Measurements from ENCODE around the gene HHATL.
A peak's percentile ranks its signal among the peaks of the same experiment; 100 is the strongest.

HHATL gene

GRCh38 chr3:42662037-42662812 lies 40.4 kb downstream of the HHATL start:
- DNase-seq: no peak

GRCh38 chr3:42661593-42662022 lies 41.0 kb downstream of the HHATL start:
- DNase-seq: no peak

- DNase-seq: no peak
These were observed 41.7 kb downstream of the HHATL start for GRCh38 chr3:42660898-42661297.

- peak in 1 of 3 experiments; percentile 18 for DNase-seq
These were observed 42.4 kb downstream of the HHATL start for GRCh38 chr3:42660131-42660715.

- DNase-seq: no peak
These were observed 43.0 kb downstream of the HHATL start for GRCh38 chr3:42659451-42660130.

GRCh38 chr3:42658771-42659390 lies 43.7 kb downstream of the HHATL start:
- no peak for DNase-seq

- peak in 1 of 3 experiments; percentile 2 for DNase-seq
These were observed 44.4 kb downstream of the HHATL start for GRCh38 chr3:42658091-42658770.

GRCh38 chr3:42657675-42658074 lies 44.9 kb downstream of the HHATL start:
- DNase-seq: no peak

GRCh38 chr3:42656680-42657610 lies 45.7 kb downstream of the HHATL start:
- DNase-seq: no peak

GRCh38 chr3:42655980-42656679 lies 46.5 kb downstream of the HHATL start:
- no peak for DNase-seq

- DNase-seq: peak in 1 of 3 experiments; percentile 2
These were observed 47.2 kb downstream of the HHATL start for GRCh38 chr3:42655331-42655888.

- DNase-seq: peak; percentile 23 to 59 (median 47)
These were observed 48.0 kb downstream of the HHATL start for GRCh38 chr3:42654331-42655201.

GRCh38 chr3:42653560-42654330 lies 48.9 kb downstream of the HHATL start, which contains the start of gene ZBTB47:
Gene ZBTB47, plus strand, starts transcription at chr3:42653697. Its CDS starts 4,659 bp downstream, at chr3:42658356.
- DNase-seq: peak in 2 of 3 experiments; percentile 44 to 59

GRCh38 chr3:42653303-42653559 lies 49.4 kb downstream of the HHATL start:
- DNase-seq: no peak

GRCh38 chr3:42652611-42653302 lies 49.8 kb downstream of the HHATL start:
- no peak for DNase-seq

- no peak for DNase-seq
These were observed 50.4 kb downstream of the HHATL start for GRCh38 chr3:42652251-42652610.

- no peak for DNase-seq
These were observed 51.1 kb downstream of the HHATL start for GRCh38 chr3:42651248-42652091.
